ENCODE data around the gene STX4.

Gene STX4

GRCh38 chr16:30992276-30992780 lies 41.0 kb upstream of the STX4 start:
- Histone ChIP-seq H3K27ac (ENCODE audit: low read depth, low read length) (no peak overlapping the region), H3K36me3 (ENCODE audit: insufficient read depth, low read length) (no peaks in the 10 kb centered on the region), H3K9ac (ENCODE audit: low read length) (no peak overlapping the region), H3K4me1 (ENCODE audit: insufficient read depth, low read length) (peaks cover under 1% of the 10 kb centered on the region), H3K9me3 (ENCODE audit: low read length) (no peaks in the 10 kb centered on the region), H3K4me3 (ENCODE audit: low read depth in 1 of 2, low read length in 2 of 2) (no peak overlapping the region), H3K27me3 (ENCODE audit: control insufficient read depth in 1 of 2, insufficient read depth in 2 of 2, low read length in 2 of 2) (no peaks in the 10 kb centered on the region)

GRCh38 chr16:30992931-30993816 lies 40.2 kb upstream of the STX4 start:
- no peaks in the 10 kb centered on the region for H3K9me3 ChIP-seq (ENCODE audit: low read length)
- no peak overlapping the region for H3K4me3 ChIP-seq (ENCODE audit: low read depth in 1 of 2, low read length in 2 of 2)
- H3K4me1 ChIP-seq (ENCODE audit: insufficient read depth, low read length) = peaks cover 4% of the 10 kb centered on the region
- H3K27ac ChIP-seq (ENCODE audit: low read depth, low read length) = no peak overlapping the region
- no peak overlapping the region for H3K9ac ChIP-seq (ENCODE audit: low read length)
- no peaks in the 10 kb centered on the region for H3K36me3 ChIP-seq (ENCODE audit: insufficient read depth, low read length)
- no peaks in the 10 kb centered on the region for H3K27me3 ChIP-seq (ENCODE audit: control insufficient read depth in 1 of 2, insufficient read depth in 2 of 2, low read length in 2 of 2)

GRCh38 chr16:30995927-30996323 lies 37.4 kb upstream of the STX4 start:
- H3K9me3 ChIP-seq (ENCODE audit: low read length) = no peaks in the 10 kb centered on the region
- peak overlapping the region; percentile 74 for H3K9ac ChIP-seq (ENCODE audit: low read length)
- peak overlapping the region in 1 of 2 donors; percentile 82 for H3K4me3 ChIP-seq (ENCODE audit: low read depth in 1 of 2, low read length in 2 of 2)
- H3K27me3 ChIP-seq (ENCODE audit: control insufficient read depth in 1 of 2, insufficient read depth in 2 of 2, low read length in 2 of 2) = no peaks in the 10 kb centered on the region
- no peaks in the 10 kb centered on the region for H3K36me3 ChIP-seq (ENCODE audit: insufficient read depth, low read length)
- H3K4me1 ChIP-seq (ENCODE audit: insufficient read depth, low read length) = peaks cover 4% of the 10 kb centered on the region
- H3K27ac ChIP-seq (ENCODE audit: low read depth, low read length) = peak overlapping the region; percentile 59

- H3K27ac ChIP-seq (ENCODE audit: low read depth, low read length) = peak overlapping the region; percentile 59
- H3K27me3 ChIP-seq (ENCODE audit: control insufficient read depth in 1 of 2, insufficient read depth in 2 of 2, low read length in 2 of 2) = no peaks in the 10 kb centered on the region
- H3K4me1 ChIP-seq (ENCODE audit: insufficient read depth, low read length) = peaks cover 4% of the 10 kb centered on the region
- H3K36me3 ChIP-seq (ENCODE audit: insufficient read depth, low read length) = no peaks in the 10 kb centered on the region
- peak overlapping the region; percentile 74 for H3K9ac ChIP-seq (ENCODE audit: low read length)
- H3K4me3 ChIP-seq (ENCODE audit: low read depth in 1 of 2, low read length in 2 of 2) = peak overlapping the region; percentile 71 to 82
- H3K9me3 ChIP-seq (ENCODE audit: low read length) = no peaks in the 10 kb centered on the region
Observed at GRCh38 chr16:30996324-30996984, 36.9 kb upstream of the STX4 start.

GRCh38 chr16:30996985-30997724 lies 36.2 kb upstream of the STX4 start:
- H3K4me1 ChIP-seq (ENCODE audit: insufficient read depth, low read length) = peaks cover 4% of the 10 kb centered on the region
- H3K9me3 ChIP-seq (ENCODE audit: low read length) = no peaks in the 10 kb centered on the region
- no peaks in the 10 kb centered on the region for H3K36me3 ChIP-seq (ENCODE audit: insufficient read depth, low read length)
- peak overlapping the region; percentile 74 for H3K27ac ChIP-seq (ENCODE audit: low read depth, low read length)
- peak overlapping the region; percentile 74 for H3K9ac ChIP-seq (ENCODE audit: low read length)
- peak overlapping the region; percentile 71 to 82 for H3K4me3 ChIP-seq (ENCODE audit: low read depth in 1 of 2, low read length in 2 of 2)
- no peaks in the 10 kb centered on the region for H3K27me3 ChIP-seq (ENCODE audit: control insufficient read depth in 1 of 2, insufficient read depth in 2 of 2, low read length in 2 of 2)

- Histone ChIP-seq H3K4me1 (ENCODE audit: insufficient read depth, low read length) (peaks cover 4% of the 10 kb centered on the region), H3K9ac (ENCODE audit: low read length) (no peak overlapping the region), H3K27me3 (ENCODE audit: control insufficient read depth in 1 of 2, insufficient read depth in 2 of 2, low read length in 2 of 2) (no peaks in the 10 kb centered on the region), H3K9me3 (ENCODE audit: low read length) (no peaks in the 10 kb centered on the region), H3K36me3 (ENCODE audit: insufficient read depth, low read length) (no peaks in the 10 kb centered on the region), H3K27ac (ENCODE audit: low read depth, low read length) (peak overlapping the region; percentile 74), H3K4me3 (ENCODE audit: low read depth in 1 of 2, low read length in 2 of 2) (peak overlapping the region; percentile 71 to 82)
Observed at GRCh38 chr16:30997725-30998711, 35.3 kb upstream of the STX4 start.

GRCh38 chr16:30998852-30999761 lies 34.3 kb upstream of the STX4 start:
- H3K4me1 ChIP-seq (ENCODE audit: insufficient read depth, low read length) = peaks cover 4% of the 10 kb centered on the region
- H3K36me3 ChIP-seq (ENCODE audit: insufficient read depth, low read length) = no peaks in the 10 kb centered on the region
- H3K4me3 ChIP-seq (ENCODE audit: low read depth in 1 of 2, low read length in 2 of 2) = no peak overlapping the region
- no peaks in the 10 kb centered on the region for H3K9me3 ChIP-seq (ENCODE audit: low read length)
- no peak overlapping the region for H3K9ac ChIP-seq (ENCODE audit: low read length)
- no peaks in the 10 kb centered on the region for H3K27me3 ChIP-seq (ENCODE audit: control insufficient read depth in 1 of 2, insufficient read depth in 2 of 2, low read length in 2 of 2)
- no peak overlapping the region for H3K27ac ChIP-seq (ENCODE audit: low read depth, low read length)

GRCh38 chr16:31000671-31001382 lies 32.5 kb upstream of the STX4 start:
- Histone ChIP-seq H3K4me1 (ENCODE audit: insufficient read depth, low read length) (peaks cover 4% of the 10 kb centered on the region), H3K27me3 (ENCODE audit: control insufficient read depth in 1 of 2, insufficient read depth in 2 of 2, low read length in 2 of 2) (no peaks in the 10 kb centered on the region), H3K9me3 (ENCODE audit: low read length) (no peaks in the 10 kb centered on the region), H3K36me3 (ENCODE audit: insufficient read depth, low read length) (no peaks in the 10 kb centered on the region), H3K9ac (ENCODE audit: low read length) (no peak overlapping the region), H3K27ac (ENCODE audit: low read depth, low read length) (no peak overlapping the region), H3K4me3 (ENCODE audit: low read depth in 1 of 2, low read length in 2 of 2) (no peak overlapping the region)

- H3K9me3 ChIP-seq (ENCODE audit: low read length) = no peaks in the 10 kb centered on the region
- no peaks in the 10 kb centered on the region for H3K27me3 ChIP-seq (ENCODE audit: control insufficient read depth in 1 of 2, insufficient read depth in 2 of 2, low read length in 2 of 2)
- no peak overlapping the region for H3K9ac ChIP-seq (ENCODE audit: low read length)
- no peak overlapping the region for H3K4me3 ChIP-seq (ENCODE audit: low read depth in 1 of 2, low read length in 2 of 2)
- H3K4me1 ChIP-seq (ENCODE audit: insufficient read depth, low read length) = peaks cover 4% of the 10 kb centered on the region
- no peak overlapping the region for H3K27ac ChIP-seq (ENCODE audit: low read depth, low read length)
- no peaks in the 10 kb centered on the region for H3K36me3 ChIP-seq (ENCODE audit: insufficient read depth, low read length)
Observed at GRCh38 chr16:31001507-31002249, 31.7 kb upstream of the STX4 start.

Data from muscle layer of colon (tissue), 2 donors.